Skin of body (tissue), 2 donors: ENCODE data around the gene HPGDS. TPM values are rescaled to one million over a fixed set of nuclear protein-coding genes. Genes with fewer than 3 reads are reported as not detected.
A peak's percentile ranks its signal among the peaks of the same experiment; 100 is the strongest.
"Not testable (repeated sequence)": the region's sequence is repeated elsewhere in the genome, so short reads cannot be mapped to it uniquely, and the experiment has no call there.

Source experiments
- DNase-seq: peaks from one replicate; lab custom pipeline; 2025; lab: John Stamatoyannopoulos, UW
- total RNA-seq: library from RNA; depleted of rRNA; stranded (reverse); fragments of >200 nt; gene quantifications from one replicate; pipeline ENCODE4 v1.2.3, GENCODE V29; 2014

HPGDS gene
- total RNA-seq = 9.6 TPM

DNA sequence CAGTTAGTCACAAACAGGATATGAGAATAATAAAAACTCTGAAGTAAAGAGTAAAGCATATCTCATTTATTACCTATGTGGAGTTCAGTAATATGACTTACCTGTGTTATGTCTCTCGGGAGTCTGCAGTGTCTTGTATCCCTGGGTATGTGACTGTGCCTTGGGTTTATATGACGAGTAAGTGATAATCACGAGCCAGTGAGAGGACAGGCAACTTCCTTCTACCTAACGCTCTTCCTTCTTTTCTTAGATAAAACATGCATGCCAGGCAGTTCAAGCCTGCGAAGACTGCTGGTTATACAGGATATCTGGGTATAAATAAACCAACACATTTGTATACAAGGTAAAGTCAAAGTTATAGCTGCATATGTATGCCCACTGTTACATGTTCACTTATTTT lies at the start of gene HPGDS:
Gene HPGDS (minus strand): TSS at position 143 of the 400 bp plus-strand sequence. CDS start 8,207 bp downstream, outside the sequence.
- no peak for DNase-seq

GRCh38 chr4:94390804-94391410 lies 48.3 kb upstream of the HPGDS start:
- no peak for DNase-seq

DNA sequence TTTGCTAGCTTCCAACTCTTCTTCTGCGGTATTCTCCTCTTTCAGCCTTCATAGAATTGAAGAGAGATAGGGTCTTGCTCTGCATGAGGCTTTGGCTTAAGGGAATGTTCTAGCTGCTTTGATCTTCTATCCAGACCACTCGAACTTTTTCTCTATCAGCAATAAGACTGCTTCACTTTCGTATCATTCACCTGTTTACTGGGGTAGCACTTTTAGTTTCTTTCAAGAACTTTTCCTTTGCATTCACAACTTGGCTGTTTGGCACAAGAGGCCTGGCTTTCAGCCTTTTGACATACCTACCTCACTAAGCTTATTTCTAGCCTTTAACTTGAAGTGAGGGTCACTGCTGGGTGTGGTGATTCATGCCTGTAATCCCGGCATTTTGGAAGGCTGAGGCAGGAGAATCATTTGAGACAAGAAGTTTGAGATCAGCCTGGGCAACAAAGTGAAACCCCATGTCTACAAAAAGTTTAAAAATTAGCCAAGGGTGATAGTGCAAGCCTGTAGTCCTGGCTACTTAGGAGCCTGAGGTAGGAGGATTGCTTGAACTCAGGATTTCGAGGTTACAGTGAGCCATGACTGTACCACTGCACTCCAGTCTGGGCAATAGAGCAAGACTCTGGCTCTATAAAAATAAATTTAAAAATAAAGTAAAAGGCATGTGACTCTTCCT lies 47.1 kb upstream of the HPGDS start:
- no peak for DNase-seq

GRCh38 chr4:94387965-94388364 lies 45.3 kb upstream of the HPGDS start:
- not testable (repeated sequence) for DNase-seq

DNA sequence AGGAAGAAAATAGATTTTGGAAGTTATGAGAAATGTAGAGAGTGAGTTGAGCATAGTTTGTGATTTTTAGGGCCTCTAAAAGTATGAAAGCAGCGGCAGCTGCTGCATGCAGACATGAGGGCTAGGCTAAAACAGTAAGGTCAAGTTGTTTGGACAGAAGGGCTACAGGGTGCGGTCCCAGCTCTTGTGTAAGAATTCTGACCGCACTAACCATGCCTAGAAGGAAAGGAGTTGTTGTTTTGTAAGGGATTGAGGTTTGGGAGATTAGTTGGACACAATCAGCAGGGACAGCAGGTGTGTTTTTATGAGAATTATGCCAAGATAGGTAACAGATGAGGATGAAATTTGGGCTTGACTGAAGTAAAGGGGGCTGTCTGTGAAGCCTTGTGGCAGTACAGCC lies 42.8 kb upstream of the HPGDS start:
- DNase-seq = not testable (repeated sequence)

- not testable (repeated sequence) for DNase-seq
These were observed 40.3 kb upstream of the HPGDS start for GRCh38 chr4:94382891-94383290.

DNA sequence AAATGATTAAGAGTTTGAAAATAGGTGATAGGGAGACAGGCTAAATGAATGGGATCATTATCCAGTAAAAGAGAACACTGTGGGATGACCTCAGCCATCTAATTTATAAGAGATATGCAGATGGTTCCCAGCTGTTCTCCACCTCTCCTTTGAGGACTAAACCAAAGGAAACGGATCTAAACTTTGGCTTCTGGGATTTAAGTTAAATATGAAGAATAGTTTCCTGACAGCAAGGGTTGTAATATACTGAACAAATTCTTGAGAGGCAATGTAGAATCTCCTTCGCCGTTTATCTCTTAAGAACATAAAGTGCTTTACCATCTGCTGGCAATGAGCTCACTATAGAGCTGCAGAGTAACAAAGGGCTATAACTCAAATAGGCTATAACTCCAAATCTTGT lies 35.4 kb upstream of the HPGDS start:
- peak; percentile 88 for DNase-seq

- no peak for DNase-seq
These were observed 34.7 kb upstream of the HPGDS start for GRCh38 chr4:94377294-94377693.

DNA sequence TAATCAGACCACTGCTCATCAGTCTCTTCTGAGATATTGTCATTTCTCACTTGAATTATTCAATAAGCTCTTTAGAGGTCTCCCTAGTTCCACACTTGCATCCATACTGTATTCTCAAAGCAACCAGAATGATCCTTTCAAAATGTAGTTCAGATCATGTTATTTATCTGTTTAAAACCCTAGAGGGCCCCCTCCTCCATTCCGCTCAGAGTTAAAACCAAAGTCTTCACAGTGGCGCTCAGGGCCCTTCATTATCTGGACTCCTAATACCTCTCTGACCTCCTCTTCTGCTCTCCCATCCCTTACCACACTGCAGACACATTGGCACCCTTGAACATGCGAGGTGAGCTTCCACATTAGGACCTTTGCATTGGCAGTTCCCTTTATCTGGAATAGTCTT lies 32.7 kb upstream of the HPGDS start:
- no peak for DNase-seq

DNA sequence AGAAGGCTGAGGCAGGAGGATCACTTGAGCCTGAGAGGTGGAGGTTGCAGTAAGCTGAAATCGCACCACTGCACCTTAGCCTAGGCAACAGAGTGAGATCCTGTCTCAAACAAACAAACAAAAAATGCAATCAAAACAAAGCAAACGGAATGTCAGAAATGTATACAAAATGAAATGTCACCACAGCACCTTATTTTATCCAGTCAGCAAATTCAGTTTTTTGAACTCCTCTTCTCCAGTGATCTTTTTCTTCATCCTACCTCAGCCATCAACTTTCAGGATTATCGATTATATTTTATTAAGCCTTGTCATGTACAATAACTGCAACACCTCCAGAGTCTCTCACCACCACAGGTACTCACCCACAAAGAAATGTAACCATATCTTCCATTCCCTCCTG lies 31.1 kb upstream of the HPGDS start:
- DNase-seq = no peak

DNA sequence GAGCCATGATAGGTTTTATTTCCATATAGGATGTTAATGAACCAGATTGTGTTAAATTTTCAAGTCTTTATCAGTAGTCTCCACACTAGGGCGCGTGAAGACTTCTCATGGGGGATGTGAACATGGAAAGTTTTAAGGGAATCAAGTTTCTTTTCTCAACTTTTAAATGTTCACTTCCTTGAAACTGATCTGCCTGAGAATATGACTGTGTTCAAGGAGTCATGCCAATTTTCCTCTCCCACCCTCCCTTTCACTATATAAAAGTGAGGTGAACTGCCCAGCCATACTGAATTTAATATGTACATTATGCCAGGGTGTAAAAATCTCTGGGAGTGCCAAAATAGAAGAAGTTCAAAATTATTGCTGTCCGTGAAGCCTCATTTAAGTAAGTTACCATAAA lies 30.4 kb upstream of the HPGDS start:
- DNase-seq = peak; percentile 82

DNA sequence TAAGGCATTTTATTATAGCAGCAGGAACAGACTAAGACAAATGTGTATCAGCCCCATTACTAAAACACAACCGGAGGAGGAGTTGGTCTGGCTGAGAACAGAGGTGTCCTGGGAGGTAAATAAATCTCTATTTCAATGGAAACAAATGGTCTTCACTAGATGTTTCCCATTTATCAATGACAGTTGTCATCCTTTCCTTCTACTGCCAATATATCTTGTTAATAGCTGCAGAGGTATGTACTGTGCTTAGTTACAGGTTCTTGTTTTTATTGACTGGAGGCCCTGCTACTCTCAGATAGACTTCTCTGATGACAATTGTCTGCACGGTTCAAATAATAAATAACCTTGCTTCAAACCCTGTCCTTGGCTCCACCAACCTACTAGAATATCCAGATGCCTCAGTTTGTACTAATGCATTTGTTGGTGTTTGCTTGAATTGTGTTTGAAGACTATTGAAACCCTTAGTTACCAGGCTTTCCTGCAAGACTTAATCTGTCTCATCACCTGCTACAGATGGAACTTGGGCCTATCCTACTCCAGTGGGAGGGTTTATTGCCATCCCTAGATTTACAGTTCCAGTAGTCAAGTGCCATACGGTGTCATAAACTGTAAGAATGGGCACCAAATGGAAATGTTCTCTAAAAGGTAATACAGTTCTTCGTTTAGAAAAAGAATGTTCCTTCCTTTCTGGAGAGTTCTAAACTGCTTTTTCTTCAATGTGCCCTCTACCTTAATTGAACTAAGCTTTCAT lies 29.8 kb upstream of the HPGDS start:
- DNase-seq = peak; percentile 48

- DNase-seq = peak; percentile 57
These were observed 28.7 kb upstream of the HPGDS start for GRCh38 chr4:94371290-94371689.

GRCh38 chr4:94370533-94371254 lies 28.1 kb upstream of the HPGDS start:
- DNase-seq = peak; percentile 94

DNA sequence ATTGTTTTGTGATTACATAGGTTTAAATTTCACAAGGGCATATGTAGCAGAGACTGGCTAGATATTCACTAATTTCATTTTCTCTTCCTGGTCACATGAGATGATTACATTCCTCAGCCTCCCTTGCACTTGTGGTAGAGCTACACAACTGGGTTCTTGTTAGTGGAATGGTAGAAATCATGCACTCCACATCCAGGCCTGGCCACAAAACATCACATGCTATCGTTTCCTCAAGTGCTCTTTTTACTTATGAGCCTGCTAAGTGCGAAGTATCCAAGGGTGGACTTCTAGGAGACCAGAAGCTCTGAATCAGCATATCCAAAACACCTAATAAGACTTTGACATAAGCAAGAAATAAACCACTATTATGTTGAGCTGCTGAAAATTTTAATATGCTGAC lies 26.4 kb upstream of the HPGDS start:
- DNase-seq = peak; percentile 19

DNA sequence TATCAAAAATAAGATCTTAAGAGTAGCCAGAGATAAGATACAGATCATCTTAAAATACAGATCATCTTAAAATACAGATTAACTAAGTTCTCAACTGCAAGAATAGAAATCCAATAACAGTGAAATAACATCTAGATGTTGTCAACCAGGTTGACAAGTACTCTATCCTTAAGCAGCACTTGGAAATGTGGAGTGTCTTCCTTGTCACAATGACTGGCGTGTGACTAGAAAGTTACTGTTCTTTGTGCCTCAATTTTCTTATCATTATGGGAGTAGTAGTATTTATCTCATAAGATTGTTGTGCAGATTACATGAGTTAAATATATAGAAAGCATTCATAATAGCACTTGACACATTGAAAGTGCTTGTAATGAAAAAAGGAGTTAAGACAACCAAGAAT lies 25.8 kb upstream of the HPGDS start:
- DNase-seq = no peak

GRCh38 chr4:94365304-94365703 lies 22.7 kb upstream of the HPGDS start:
- no peak for DNase-seq

DNA sequence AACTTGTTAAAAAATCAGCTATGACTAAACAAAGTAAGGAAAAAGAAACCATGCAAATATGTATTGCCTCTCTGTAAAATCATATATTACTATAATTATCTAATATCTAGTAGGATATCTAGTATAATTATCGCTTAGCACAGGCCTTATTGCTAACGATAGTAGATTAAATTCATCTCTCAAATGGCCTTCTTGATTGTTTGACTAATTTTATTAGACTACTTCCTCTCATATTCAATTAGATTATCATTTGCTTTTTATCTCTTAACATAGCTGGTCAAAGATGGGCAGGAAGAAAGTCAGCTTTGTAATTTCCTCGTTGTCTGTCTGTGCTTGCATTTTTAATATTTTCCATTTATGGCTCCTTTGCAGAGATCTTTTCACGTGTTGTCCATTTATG lies 21.9 kb upstream of the HPGDS start:
- DNase-seq = no peak

DNA sequence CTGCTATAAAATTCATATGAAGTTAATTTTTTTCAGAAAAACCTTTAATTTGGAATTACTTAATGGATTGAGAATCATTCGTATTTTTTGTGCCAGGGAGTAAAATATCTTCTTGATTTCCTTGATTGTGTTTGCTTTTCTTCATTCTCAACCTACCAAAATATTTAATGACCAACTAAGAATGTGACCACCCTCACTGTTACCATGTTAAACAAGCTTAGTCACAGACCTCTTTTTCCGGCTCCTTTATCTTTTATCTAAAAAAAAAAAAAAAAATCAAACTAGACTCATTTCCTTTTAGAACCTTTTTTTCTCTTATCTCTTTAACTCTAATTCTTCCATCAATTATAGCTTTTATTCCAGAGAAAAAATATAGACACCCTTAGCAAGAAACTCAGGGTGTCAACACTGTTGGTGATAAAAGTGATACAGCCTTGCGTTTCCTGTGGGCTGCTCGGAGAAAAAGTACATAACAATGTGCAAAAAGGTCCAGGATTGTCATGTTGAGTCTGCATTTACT lies 20.6 kb upstream of the HPGDS start:
- no peak for DNase-seq

DNA sequence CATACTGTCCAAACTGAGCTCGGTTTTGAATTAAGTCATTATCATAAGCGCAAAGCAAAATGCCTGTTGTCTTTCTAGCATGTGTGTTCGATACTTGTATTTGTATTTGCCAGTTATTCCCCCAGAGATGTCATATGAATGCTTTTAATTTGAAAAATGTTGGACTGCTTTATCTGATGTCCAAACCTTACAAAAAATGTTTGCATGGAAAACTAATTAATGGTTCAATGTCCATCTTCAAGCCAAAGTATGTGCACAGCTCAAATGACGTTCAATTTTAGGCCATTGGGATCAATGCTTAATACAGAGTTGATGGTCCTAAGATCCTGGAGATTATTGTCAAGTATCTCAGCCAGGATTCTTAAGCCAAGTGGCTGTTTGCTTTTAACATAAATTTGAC lies 17.2 kb upstream of the HPGDS start:
- DNase-seq = peak; percentile 94

DNA sequence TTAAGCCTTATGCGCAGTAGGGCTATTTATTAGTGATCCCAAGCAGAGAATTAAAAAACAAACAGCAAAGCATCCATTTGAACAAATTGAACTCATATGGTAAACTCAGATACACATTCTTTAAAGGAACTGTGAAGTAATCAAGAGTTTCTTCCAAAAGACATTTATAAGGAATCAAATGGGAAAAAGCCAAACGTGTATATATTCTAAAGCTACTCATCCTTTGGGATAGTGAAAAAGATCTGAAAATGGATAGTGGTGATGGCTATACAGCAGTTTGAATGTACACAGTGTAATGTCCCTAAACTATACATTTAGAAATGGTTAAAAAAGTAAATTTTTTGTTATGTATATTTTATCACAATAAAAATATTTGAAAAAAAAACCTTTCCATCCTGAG lies 16.6 kb upstream of the HPGDS start:
- DNase-seq = peak; percentile 70

DNA sequence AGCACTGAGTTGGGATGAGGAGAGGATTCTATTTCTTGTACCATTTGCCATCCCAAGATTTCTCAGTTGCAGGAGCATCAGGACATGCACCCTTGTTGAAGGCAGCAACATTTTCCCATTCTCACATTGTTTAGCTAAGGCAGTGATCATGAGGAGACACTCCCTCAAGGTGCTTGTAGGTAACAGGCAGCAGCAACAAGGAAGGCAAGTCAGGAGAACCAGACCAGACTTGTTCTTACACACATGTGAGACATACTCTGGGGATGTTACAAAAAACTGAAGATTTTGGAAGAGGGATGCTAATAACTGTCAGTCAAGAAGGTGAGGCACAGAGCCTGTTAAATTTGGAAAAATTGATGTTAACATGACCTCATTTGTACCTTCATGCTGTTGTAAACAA lies 15.5 kb upstream of the HPGDS start:
- no peak for DNase-seq
